Middle frontal gyrus (tissue), 1 donor: ENCODE measurements around the gene SIGLEC14.
"Not testable (repeated sequence)": the region's sequence is repeated elsewhere in the genome, so short reads cannot be mapped to it uniquely, and the experiment has no call there.

Experiments used
- DNase-seq: peaks from one replicate; pipeline ENCODE4 v3.0.0-alpha.2; 2015; ENCODE audit warnings: low spot score; ENCODE audit errors: extremely low spot score

SIGLEC14 gene, protein sequence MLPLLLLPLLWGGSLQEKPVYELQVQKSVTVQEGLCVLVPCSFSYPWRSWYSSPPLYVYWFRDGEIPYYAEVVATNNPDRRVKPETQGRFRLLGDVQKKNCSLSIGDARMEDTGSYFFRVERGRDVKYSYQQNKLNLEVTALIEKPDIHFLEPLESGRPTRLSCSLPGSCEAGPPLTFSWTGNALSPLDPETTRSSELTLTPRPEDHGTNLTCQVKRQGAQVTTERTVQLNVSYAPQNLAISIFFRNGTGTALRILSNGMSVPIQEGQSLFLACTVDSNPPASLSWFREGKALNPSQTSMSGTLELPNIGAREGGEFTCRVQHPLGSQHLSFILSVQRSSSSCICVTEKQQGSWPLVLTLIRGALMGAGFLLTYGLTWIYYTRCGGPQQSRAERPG

GRCh38 chr19:51646730-51647129, at the start of gene SIGLEC14:
TSS of gene SIGLEC14 (minus strand) at chr19:51646825. CDS start at chr19:51646759, 66 bp downstream.
- DNase-seq = not testable (repeated sequence)

DNA sequence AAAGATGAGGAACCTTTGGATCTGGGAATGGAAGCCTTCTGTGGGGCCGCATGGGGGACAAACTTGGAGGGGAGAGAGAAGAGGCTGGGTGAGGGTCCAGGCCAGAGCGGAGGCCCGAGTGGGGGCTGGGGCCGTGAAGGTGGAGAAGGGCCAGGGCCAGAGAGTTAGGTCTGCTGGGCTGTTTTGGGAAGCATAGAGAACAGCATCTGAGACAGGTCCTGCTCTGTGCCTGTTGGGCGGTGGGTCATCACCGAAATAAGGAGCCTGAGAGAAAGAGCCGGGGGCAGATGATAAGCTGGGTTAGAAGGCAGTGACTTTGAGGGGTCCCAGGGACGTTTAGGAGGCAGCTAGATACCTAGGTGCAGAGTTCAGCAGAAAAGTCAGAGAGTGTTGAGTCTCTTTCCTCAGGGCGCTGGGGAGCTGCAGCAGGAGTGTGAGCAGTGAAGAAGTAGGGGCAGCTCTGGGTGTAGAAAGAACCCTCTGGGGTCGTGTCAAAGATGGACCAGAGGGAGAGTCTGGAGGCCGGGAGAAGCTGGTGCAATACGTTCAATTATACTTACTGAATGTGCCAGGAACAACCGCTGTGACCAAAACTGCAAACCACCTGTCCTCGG, 49.2 kb upstream of the SIGLEC14 start:
- DNase-seq = no peak

- DNase-seq = no peak
Measured at GRCh38 chr19:51695088-51695487, 48.5 kb upstream of the SIGLEC14 start.

DNA sequence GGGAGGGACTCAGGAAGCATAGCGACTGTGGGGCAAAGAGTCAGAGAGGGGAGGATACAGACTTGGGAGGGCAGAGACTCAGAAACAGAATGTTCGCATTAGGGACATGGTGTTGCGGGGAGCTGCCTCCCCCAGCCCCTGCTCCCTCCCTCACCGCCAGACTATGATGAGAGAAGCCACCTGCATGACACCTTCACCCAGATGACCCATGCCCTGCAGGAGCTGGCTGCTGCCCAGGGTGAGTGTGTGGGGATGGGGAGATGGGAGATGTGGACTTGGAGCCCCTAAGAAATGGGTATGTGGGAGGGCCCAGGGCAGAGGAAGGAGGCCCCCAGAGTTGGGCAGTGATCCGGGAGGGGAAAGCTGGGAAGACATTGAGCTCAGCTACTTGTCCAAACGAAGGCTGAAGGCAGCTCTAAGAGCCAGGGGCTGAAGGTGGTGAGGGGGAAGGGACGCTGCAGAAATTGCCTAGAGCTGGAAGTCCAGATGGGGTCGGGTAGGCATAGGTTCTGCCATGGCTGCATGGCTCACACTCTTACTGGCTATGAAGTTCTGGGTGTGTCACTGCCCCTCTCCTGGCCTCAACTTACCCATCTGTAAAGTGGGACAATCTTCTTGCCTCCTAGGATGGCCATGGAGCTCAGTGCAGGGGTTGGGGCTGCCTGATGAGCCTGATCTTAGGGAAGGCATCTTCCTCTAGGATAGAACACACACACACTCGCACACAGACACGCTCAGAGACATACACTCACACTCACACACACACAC, 47.9 kb upstream of the SIGLEC14 start:
- no peak for DNase-seq

- DNase-seq = no peak
Measured at GRCh38 chr19:51693819-51694218, 47.2 kb upstream of the SIGLEC14 start.

DNA sequence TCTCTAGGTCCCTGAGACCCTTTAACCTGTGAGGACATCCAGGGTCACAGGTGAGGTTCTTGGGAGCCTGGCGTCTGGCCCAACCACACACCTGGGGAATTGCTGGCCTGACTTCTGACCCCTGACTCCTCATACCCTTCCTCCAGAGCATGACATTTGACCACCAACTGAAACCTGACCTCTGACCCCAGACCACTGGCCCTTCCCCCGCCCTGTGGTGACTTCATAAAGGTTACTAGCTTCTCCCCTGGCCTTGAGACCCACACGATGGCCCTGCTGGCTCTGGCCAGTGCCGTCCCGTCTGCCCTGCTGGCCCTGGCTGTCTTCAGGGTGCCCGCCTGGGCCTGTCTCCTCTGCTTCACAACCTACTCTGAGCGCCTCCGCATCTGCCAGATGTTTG, 46.6 kb upstream of the SIGLEC14 start, which contains the start of gene SPACA6:
Gene SPACA6 (plus strand): TSS at position 71 of the 400 bp plus-strand sequence. CDS start 197 bp downstream, at position 268.
- DNase-seq = no peak

DNA sequence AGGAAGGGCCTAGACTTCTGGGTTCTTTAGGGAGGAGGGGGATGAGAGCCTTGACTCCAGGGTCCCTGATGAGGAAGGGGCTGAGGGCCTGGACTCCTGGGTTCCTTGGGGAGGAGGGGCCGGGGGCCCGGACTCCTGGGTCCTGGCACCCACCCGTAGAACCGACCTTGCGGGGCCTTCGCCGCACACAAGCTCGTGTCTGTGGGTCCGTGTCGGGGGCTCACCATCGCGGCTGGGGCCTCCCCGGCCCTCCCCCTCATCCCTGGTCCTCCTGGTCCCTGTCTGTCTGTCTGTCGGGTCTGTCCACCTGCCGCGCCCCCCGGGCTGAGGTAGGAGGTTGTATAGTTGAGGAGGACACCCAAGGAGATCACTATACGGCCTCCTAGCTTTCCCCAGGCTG, 45.8 kb upstream of the SIGLEC14 start:
- DNase-seq = no peak

DNA sequence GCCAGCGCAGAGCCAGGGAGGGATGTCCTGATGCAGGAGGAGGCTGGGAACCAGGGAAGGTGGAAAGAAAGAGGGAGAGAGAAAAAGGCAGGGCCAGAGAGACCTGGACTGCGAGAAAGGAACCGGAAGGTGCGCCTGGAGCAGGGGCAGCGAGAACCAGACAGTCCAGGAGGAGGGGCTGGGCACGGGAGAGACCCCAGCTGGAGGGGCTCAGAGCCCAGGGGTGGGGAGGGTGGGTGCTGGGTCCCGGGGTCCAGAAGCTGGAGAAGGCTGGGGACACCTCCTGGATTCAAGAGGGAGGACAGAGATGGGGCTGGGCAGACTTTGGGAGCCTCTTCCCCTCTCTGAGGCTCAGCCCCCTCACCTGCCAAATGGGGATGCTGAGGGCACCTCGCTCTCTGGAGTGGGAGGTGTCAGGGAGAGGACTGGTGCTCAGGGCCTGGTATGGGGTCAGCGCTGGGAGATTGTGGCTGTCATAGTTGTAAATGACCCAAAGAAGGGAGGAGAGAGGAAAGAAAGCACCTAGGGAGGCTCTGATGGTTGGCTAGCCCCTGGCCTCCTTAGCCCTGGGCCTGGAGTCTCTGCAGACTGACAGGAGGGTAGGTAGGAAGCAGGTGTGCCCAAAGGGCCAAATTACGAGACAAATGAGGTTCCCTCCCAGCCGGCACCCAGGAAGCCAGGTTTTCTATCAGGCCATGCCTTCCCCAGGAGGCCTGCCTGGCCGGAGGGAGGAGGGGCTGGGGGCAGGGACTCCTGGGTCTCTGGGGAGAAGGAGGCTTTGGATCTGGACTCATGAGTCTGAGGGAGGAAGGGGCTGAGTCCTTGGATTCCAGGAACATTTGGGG, 45.2 kb upstream of the SIGLEC14 start:
- DNase-seq = no peak

DNA sequence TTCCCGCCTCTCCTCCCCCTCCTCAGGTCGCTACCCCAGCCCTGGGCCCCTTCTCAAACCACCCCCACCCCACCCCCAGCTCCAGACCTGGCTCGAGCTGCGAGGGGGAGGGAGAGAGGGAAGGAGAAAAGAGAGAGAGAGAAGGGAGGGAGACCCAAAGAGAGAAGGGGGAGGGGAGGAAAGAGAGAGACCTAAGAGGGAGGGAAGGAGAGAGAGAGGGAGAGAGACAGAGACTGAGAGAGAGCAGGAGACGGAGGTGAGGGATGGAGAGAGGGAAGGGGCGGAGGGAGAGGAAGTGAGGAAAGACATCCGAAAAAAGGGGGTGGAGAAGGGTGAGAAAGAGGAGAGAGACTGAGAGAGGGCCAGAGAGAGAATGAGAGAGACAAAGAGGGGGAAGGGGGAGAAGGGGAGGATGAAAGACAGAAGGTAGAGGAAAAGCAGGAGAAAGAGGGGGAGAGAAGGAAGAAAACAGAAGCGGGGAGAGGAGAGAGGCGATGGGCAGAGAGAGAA, 44.5 kb upstream of the SIGLEC14 start:
- DNase-seq = no peak

GRCh38 chr19:51690454-51691073, 43.9 kb upstream of the SIGLEC14 start:
- DNase-seq = no peak

DNA sequence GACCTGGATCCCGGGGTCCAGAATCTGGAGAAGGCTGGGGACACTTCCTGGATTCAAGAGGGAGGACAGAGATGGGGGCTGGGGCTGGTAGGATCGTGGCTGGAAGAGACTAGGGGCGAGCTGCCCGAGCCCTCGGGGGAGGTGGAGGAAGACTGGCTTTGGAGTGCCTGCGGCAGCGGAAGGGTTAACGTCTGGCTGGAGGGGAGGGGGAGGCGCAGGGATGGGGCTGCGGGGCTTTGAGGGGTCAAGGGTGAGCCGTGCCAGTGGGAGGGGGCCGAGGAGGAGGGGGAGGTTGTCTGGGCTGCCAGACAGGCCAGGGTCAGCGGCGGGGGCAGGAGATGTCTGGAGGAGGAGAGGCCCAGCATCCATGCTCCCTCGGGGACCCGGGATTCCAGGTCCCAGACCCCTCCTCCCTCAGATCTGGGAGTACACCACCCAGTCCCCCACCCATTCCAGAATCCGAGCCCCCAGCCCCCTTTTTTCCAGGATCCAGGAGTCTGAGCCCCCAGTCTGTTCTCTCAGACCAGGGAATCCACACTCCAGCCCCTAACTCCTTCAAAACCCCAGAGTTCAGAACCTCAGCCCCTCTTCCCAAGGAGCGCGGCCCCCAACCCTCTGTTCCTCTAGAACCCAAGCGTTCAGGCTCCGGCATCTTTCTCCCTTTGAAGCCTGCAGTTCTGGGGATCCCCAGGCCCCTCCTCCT, 43.3 kb upstream of the SIGLEC14 start:
- no peak for DNase-seq

GRCh38 chr19:51688671-51689571, 42.3 kb upstream of the SIGLEC14 start:
- peak; percentile 78 for DNase-seq

DNA sequence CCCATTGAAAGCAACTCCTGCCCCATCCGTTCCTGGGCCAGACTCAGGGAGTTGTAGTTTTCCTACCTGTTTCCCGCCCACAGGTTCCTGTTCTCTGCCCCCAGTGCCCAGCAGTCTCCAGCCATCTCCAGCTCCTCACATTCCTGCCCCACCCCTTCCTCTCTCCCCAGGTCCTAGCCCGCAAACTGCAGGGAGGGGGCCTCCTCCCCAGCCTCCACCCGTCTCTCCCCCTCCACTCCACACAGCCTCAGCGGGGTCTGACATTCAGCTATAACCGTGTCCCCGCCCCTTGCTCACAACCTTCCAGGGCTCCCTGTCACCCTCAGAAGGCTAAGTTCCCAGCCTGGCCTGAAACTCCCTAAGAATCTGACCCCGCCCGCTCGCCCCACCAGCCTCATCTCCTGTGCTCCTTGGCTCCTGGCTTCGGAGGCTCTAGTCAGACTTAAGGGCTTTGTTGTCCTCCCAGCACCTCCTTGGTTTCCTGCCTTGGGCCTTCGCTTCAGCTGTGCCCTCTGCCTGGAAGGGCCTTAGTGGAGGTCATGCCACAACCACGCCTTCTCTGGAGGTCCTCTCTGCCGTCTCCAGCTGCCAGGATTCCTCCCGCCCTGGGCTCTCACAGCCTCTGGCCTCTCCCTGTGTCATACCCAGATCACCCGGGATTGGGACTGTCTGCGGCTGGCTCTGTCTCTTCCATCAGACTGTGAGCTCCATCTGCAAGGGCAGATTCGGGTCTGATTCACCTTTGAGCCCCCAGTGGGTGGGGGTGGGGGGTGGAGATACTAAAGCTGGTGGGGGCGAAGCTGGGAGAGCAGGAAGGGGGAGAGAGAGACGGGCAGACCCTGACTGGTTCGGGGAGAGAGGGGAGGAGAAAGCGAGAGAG, 41.4 kb upstream of the SIGLEC14 start:
- DNase-seq = peak; percentile 36

GRCh38 chr19:51686171-51686570, 39.5 kb upstream of the SIGLEC14 start:
- no peak for DNase-seq

GRCh38 chr19:51681286-51681941, 34.8 kb upstream of the SIGLEC14 start:
- no peak for DNase-seq

- DNase-seq = no peak
Measured at GRCh38 chr19:51680474-51680873, 33.8 kb upstream of the SIGLEC14 start.

GRCh38 chr19:51676566-51677083, 30.0 kb upstream of the SIGLEC14 start:
- DNase-seq = no peak
